Measurements from ENCODE around the gene USH2A.

DNA sequence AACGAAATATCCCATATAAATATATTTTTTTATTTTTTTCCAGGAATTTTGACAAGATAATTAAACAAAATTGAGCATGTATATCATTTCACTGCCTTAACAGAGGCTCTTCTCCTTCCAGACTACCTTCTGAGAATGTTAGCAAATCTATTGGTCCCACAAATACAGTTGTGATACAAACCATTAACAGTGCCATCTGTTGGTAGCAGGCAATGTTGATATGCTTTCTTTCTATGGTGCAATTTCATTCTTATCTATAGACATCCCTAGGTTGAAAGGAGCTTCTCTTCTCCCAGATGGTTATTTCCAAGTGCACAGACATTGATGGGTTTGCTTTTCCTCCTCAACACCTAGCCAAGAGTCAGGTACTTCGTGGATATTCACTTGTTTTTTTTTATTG, 303.6 kb downstream of the USH2A start:
- TF ChIP-seq, protein P1, sequence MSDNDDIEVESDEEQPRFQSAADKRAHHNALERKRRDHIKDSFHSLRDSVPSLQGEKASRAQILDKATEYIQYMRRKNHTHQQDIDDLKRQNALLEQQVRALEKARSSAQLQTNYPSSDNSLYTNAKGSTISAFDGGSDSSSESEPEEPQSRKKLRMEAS (IDR thresholded peaks at IDR 0.05): no peak
- TF ChIP-seq, protein P2, sequence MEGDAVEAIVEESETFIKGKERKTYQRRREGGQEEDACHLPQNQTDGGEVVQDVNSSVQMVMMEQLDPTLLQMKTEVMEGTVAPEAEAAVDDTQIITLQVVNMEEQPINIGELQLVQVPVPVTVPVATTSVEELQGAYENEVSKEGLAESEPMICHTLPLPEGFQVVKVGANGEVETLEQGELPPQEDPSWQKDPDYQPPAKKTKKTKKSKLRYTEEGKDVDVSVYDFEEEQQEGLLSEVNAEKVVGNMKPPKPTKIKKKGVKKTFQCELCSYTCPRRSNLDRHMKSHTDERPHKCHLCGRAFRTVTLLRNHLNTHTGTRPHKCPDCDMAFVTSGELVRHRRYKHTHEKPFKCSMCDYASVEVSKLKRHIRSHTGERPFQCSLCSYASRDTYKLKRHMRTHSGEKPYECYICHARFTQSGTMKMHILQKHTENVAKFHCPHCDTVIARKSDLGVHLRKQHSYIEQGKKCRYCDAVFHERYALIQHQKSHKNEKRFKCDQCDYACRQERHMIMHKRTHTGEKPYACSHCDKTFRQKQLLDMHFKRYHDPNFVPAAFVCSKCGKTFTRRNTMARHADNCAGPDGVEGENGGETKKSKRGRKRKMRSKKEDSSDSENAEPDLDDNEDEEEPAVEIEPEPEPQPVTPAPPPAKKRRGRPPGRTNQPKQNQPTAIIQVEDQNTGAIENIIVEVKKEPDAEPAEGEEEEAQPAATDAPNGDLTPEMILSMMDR (IDR thresholded peaks at IDR 0.05): peak; percentile 48
- no peak for TF ChIP-seq POLR2A (IDR thresholded peaks at IDR 0.05; ENCODE audit: low read length)
- no peak for TF ChIP-seq JUN (IDR thresholded peaks at IDR 0.05)
- no peak for TF ChIP-seq ZFP36 (IDR thresholded peaks at IDR 0.05; ENCODE audit: borderline replicate concordance, partially characterized antibody)
- no peak for TF ChIP-seq RARB (CRISPR knock-in tag; IDR thresholded peaks at IDR 0.05)
- 0 out of 3 replicates have a peak, but pooled peaks have one; percentile 18 for TF ChIP-seq SMC3 (IDR thresholded peaks at IDR 0.05)
- 0 out of 4 replicates have a peak, but pooled peaks of 1 of the 2 experiments have one; percentile 20 for TF ChIP-seq CEBPB (IDR thresholded peaks at IDR 0.05)
- TF ChIP-seq POLR2AphosphoS2 (conservative IDR thresholded peaks at IDR 0.05; ENCODE audit: low read length): no peak
